Activated CD8-positive, alpha-beta T cell treated with anti-CD3 and anti-CD28 coated beads for 36 hours (primary cell): ENCODE results near the gene SLC24A3. TPM values are rescaled to one million over a fixed set of nuclear protein-coding genes. Genes with fewer than 3 reads are reported as not detected.
"Not testable (repeated sequence)": the region's sequence is repeated elsewhere in the genome, so short reads cannot be mapped to it uniquely, and the experiment has no call there.

ENCODE experiments used
- ATAC-seq: fragments of 200-7000 bp; cut with Tn5 transposase; one replicate; pipeline ENCODE4 v1.10.0; 2021; ENCODE audit warnings: mild to moderate bottlenecking, moderate library complexity
- CTCF ChIA-PET: fragments of 350-600 bp; sonication (Branson Sonifier 250); formaldehyde crosslinking; loops from one replicate; lab custom pipeline; 2021; ENCODE audit warnings: antibody characterized with exemption; lab: Charles Lee
- POLR2A ChIA-PET: fragments of 350-600 bp; sonication (Branson Sonifier 250); formaldehyde crosslinking; loops from one replicate; lab custom pipeline; 2021; ENCODE audit warnings: antibody characterized with exemption; lab: Charles Lee
- DNase-seq: peaks from one replicate; pipeline ENCODE4 v3.0.0-alpha.2; 2020
- H3K27ac Mint-ChIP-seq: one replicate; pipeline ENCODE4 v1.8.0; 2021; ENCODE audit warnings: mild to moderate bottlenecking, mixed read lengths
- H3K27me3 Mint-ChIP-seq: one replicate; pipeline ENCODE4 v1.8.0; 2021; ENCODE audit warnings: mixed read lengths
- H3K36me3 Mint-ChIP-seq: one replicate; pipeline ENCODE4 v1.8.0; 2021; ENCODE audit warnings: low read depth, mixed read lengths
- H3K4me1 Mint-ChIP-seq: one replicate; pipeline ENCODE4 v1.8.0; 2021; ENCODE audit warnings: low read depth, mixed read lengths
- H3K4me3 Mint-ChIP-seq: one replicate; pipeline ENCODE4 v1.8.0; 2021; ENCODE audit warnings: mild to moderate bottlenecking, moderate library complexity, mixed read lengths
- H3K9me3 Mint-ChIP-seq: one replicate; pipeline ENCODE4 v1.8.0; 2021; ENCODE audit warnings: mixed read lengths
- intact Hi-C: fragments of 100-400 bp; cut with micrococcal nuclease; formaldehyde crosslinking; loops from one replicate; pipeline ENCODE4 v1.10.0; 2022
- total RNA-seq, 2 experiments: library from RNA; stranded (reverse); gene quantifications; one replicate each; pipeline ENCODE4 v1.2.3, GENCODE V29; 2021
- TF ChIP-seq, protein P1 (sequence below): fragments of 200-600 bp; IDR thresholded peaks from one replicate; pipeline ENCODE4 v1.8.0; 2022; ENCODE audit warnings: antibody characterized with exemption, mild to moderate bottlenecking

Gene SLC24A3
- total RNA-seq, 2 experiments from 2014 or later: not detected

DNA sequence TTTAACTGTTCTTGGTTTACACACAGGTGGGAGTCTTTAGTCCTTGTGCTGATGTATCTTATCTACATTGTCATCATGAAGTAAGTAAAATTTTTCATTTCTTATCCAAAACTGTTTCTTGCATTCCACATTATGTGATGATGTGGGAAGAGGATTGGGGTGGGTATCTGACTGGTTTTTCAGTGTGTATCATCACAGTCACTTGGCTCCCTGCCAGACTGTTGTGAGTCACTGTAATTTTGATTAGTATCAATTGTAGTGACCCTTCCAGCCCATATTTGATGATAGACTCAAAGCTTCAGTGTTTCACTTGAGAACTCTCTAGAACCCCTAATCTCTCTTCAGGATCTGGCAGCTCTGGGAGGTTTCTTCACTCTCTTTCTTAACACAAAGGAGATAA lies 461.1 kb downstream of the SLC24A3 start:
- DNase-seq (no peak), ATAC-seq (no peak)
- POLR2A ChIA-PET: no interaction called here
- Mint-ChIP-seq H3K4me1 (no peaks in the 10 kb centered on the region), H3K4me3 (no peak overlapping the region), H3K27ac (no peak overlapping the region), H3K9me3 (no peaks in the 10 kb centered on the region), H3K27me3 (peaks cover 4% of the 10 kb centered on the region), H3K36me3 (no peaks in the 10 kb centered on the region)
- intact Hi-C loops: no loop called here
- CTCF ChIA-PET: interaction anchor here (1.3 to 1.5 kb wide), 2 partner anchors 11 to 19 kb away, joined by 3 to 4 read pairs; no protein-coding TSS in a partner anchor
- TF ChIP-seq, protein P1, sequence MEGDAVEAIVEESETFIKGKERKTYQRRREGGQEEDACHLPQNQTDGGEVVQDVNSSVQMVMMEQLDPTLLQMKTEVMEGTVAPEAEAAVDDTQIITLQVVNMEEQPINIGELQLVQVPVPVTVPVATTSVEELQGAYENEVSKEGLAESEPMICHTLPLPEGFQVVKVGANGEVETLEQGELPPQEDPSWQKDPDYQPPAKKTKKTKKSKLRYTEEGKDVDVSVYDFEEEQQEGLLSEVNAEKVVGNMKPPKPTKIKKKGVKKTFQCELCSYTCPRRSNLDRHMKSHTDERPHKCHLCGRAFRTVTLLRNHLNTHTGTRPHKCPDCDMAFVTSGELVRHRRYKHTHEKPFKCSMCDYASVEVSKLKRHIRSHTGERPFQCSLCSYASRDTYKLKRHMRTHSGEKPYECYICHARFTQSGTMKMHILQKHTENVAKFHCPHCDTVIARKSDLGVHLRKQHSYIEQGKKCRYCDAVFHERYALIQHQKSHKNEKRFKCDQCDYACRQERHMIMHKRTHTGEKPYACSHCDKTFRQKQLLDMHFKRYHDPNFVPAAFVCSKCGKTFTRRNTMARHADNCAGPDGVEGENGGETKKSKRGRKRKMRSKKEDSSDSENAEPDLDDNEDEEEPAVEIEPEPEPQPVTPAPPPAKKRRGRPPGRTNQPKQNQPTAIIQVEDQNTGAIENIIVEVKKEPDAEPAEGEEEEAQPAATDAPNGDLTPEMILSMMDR: no peak

DNA sequence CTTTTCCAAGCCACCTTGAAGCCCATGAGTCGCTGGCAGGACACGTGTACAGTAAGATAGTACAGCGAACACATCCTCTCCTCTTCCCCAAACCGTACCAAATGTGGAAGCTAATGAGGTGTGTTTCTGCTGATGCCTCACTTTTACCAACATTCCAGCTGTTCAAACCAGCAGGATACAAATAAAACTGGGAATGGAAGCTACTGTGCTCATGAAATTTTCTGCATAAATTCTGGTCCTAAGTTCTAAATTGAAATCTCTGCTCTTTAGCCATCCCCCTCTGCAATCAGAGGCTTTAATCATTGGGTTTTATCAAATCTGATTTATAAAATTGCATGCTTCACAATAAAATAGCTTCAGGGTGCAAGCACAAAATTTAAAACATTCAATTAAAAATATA lies 463.8 kb downstream of the SLC24A3 start:
- CTCF ChIA-PET: interaction anchor here (1.0 to 1.4 kb wide), 2 partner anchors 12 to 15 kb away, joined by 3 read pairs; no protein-coding TSS in a partner anchor
- H3K27ac Mint-ChIP-seq: no peak overlapping the region
- no peaks in the 10 kb centered on the region for H3K4me1 Mint-ChIP-seq
- ATAC-seq (no peak), DNase-seq (no peak)
- intact Hi-C loops: no loop called here
- TF ChIP-seq, protein P1: no peak
- peaks cover 4% of the 10 kb centered on the region for H3K27me3 Mint-ChIP-seq
- POLR2A ChIA-PET: no interaction called here
- no peaks in the 10 kb centered on the region for H3K36me3 Mint-ChIP-seq
- H3K9me3 Mint-ChIP-seq: no peaks in the 10 kb centered on the region
- H3K4me3 Mint-ChIP-seq: no peak overlapping the region

DNA sequence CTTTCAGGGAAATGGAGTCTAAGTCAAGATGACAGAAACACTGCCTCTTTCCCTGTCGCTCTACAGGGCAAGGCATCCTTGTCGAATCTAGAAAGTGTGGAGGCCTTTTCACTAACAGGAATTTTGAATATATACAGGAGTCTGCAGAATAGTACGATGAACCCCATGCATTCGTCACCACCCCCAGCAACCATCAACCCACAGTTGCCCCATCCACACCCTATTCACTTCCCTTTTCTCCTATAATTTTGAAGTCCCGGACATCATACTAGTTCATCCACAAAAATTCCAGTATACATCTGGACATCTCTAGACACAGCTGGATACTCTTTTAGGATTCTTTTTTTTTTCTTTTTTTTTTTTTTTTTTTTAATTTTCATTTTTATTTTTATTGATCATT lies 464.9 kb downstream of the SLC24A3 start:
- CTCF ChIA-PET: no interaction called here
- TF ChIP-seq, protein P1: no peak
- no peaks in the 10 kb centered on the region for H3K9me3 Mint-ChIP-seq
- H3K27me3 Mint-ChIP-seq: peaks cover 2% of the 10 kb centered on the region
- H3K4me3 Mint-ChIP-seq: no peak overlapping the region
- H3K36me3 Mint-ChIP-seq: no peaks in the 10 kb centered on the region
- H3K4me1 Mint-ChIP-seq: no peaks in the 10 kb centered on the region
- no peak for ATAC-seq
- no peak overlapping the region for H3K27ac Mint-ChIP-seq
- no peak for DNase-seq
- intact Hi-C loops: no loop called here
- POLR2A ChIA-PET: no interaction called here

DNA sequence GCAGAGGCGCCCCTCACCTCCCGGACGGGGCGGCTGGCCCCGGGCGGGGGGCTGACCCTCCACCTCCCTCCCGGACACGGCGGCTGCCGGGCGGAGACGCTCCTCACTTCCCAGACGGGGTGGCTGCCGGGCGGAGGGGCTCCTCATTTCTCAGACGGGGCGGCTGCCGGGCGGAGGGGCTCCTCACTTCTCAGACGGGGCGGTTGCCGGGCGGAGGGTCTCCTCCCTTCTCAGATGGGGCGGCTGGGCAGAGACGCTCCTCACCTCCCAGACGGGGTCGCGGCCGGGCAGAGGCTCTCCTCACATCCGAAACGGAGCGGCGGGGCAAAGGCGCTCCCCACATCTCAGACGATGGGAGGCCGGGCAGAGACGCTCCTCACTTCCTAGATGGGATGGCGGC lies 466.1 kb downstream of the SLC24A3 start:
- DNase-seq, intact Hi-C loops, H3K27ac Mint-ChIP-seq, H3K4me3 Mint-ChIP-seq, H3K9me3 Mint-ChIP-seq, CTCF ChIA-PET, ATAC-seq, H3K4me1 Mint-ChIP-seq, POLR2A ChIA-PET, H3K36me3 Mint-ChIP-seq, H3K27me3 Mint-ChIP-seq: not testable (repeated sequence)

DNA sequence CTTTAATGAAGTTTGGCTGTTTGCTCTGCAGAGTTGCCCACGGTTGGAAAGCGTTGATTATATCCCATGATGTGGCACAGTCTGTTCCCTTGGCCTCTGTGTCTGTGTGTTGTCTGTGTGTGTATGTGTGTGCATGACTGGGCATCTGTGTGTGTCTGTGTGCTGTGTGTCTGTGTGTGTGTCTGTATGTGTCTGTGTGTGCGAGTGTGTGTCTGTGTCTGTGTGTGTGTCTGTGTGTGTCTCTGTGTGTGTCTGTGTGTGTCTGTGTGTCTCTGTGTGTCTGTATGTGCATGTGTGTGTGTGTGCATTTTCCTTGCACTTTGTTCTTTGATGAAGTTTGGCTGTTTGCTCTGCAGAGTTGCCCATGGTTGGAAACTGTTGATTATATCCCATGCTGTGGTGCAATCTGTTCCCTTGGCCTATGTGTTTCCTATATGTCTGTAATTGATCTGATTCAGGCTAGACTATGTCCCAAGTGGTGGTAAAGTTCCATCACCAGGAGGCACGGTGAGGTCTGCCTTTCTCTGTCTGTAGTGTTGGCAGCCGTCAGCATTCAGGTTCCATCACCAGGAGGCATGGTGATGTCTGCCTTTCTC lies 467.6 kb downstream of the SLC24A3 start:
- intact Hi-C loops: no loop called here
- no peak for DNase-seq
- POLR2A ChIA-PET: no interaction called here
- Mint-ChIP-seq H3K27ac (no peak overlapping the region), H3K27me3 (peaks cover 3% of the 10 kb centered on the region), H3K9me3 (no peaks in the 10 kb centered on the region), H3K36me3 (no peaks in the 10 kb centered on the region), H3K4me3 (no peak overlapping the region), H3K4me1 (no peaks in the 10 kb centered on the region)
- TF ChIP-seq, protein P1: no peak
- CTCF ChIA-PET: no interaction called here
- no peak for ATAC-seq
